GM23338 (cell line): ENCODE results near the gene ATF3. TPM values are rescaled to one million over a fixed set of nuclear protein-coding genes. Genes with fewer than 3 reads are reported as not detected.

Source experiments
- ATAC-seq: fragments of 200-7000 bp; cut with Tn5 transposase; 3 replicates; pipeline ENCODE4 v1.9.1; 2020
- DNase-seq: peaks from one replicate; pipeline ENCODE4 v3.0.0-alpha.2; 2015; ENCODE audit warnings: low spot score
- H2AFZ ChIP-seq: fragments of 200-600 bp; sonication (generic); 2 replicates; pipeline ENCODE4 v1.8.0; 2016; ENCODE audit warnings: antibody characterized with exemption, mild to moderate bottlenecking, moderate library complexity
- H3F3A ChIP-seq: fragments of 200-600 bp; sonication (generic); replicated peaks from 2 replicates; pipeline ENCODE4 v1.8.0; 2017; ENCODE audit warnings: antibody characterized with exemption, mixed run types, low read depth
- H3K27ac ChIP-seq: fragments of 200-600 bp; sonication (generic); 2 replicates; pipeline ENCODE4 v1.6.1; 2016; ENCODE audit warnings: low read depth
- H3K27me3 ChIP-seq: fragments of 200-600 bp; sonication (generic); 2 replicates; pipeline ENCODE4 v1.8.0; 2016; ENCODE audit warnings: mild to moderate bottlenecking, mixed run types, moderate library complexity; ENCODE audit not compliant: insufficient read depth
- H3K36me3 ChIP-seq: fragments of 200-600 bp; sonication (generic); 2 replicates; pipeline ENCODE4 v1.8.0; 2016; ENCODE audit warnings: mild to moderate bottlenecking; ENCODE audit not compliant: insufficient read depth
- H3K4me1 ChIP-seq: fragments of 200-600 bp; sonication (generic); 2 replicates; pipeline ENCODE4 v1.8.0; 2016; ENCODE audit warnings: mild to moderate bottlenecking, moderate library complexity; ENCODE audit not compliant: insufficient read depth
- H3K4me2 ChIP-seq: fragments of 200-600 bp; sonication (generic); 2 replicates; pipeline ENCODE4 v1.7.1; 2017; ENCODE audit warnings: mixed run types
- H3K4me3 ChIP-seq: fragments of 200-600 bp; sonication (generic); 2 replicates; pipeline ENCODE4 v1.6.1; 2016; ENCODE audit warnings: mixed run types
- H3K79me2 ChIP-seq: fragments of 200-600 bp; sonication (generic); replicated peaks from 2 replicates; pipeline ENCODE4 v1.8.0; 2017; ENCODE audit warnings: mild to moderate bottlenecking; ENCODE audit not compliant: insufficient read depth
- H3K9me2 ChIP-seq: fragments of 200-600 bp; sonication (generic); 2 replicates; pipeline ENCODE4 v1.8.0; 2017; ENCODE audit not compliant: insufficient read depth
- H4K20me1 ChIP-seq: fragments of 200-600 bp; sonication (generic); replicated peaks from 2 replicates; pipeline ENCODE4 v1.8.0; 2017; ENCODE audit warnings: mild to moderate bottlenecking; ENCODE audit not compliant: insufficient read depth
- H3K27ac Mint-ChIP-seq: 2 replicates; pipeline ENCODE4 v1.8.0; 2020; ENCODE audit warnings: inconsistent platforms, mild to moderate bottlenecking, moderate library complexity, mixed read lengths
- H3K27me3 Mint-ChIP-seq: 3 replicates; pipeline ENCODE4 v1.8.0; 2022; ENCODE audit warnings: low read depth, mild to moderate bottlenecking, moderate library complexity, mixed read lengths, inconsistent platforms; ENCODE audit not compliant: insufficient read depth, poor library complexity
- H3K36me3 Mint-ChIP-seq: 3 replicates; pipeline ENCODE4 v1.8.0; 2021; ENCODE audit warnings: low read depth, mild to moderate bottlenecking, inconsistent platforms, moderate library complexity, mixed read lengths
- H3K4me1 Mint-ChIP-seq: 3 replicates; pipeline ENCODE4 v1.8.0; 2020; ENCODE audit warnings: mild to moderate bottlenecking, inconsistent platforms, mixed read lengths
- H3K4me3 Mint-ChIP-seq: 3 replicates; pipeline ENCODE4 v1.8.0; 2021; ENCODE audit warnings: moderate library complexity, mild to moderate bottlenecking, inconsistent platforms, mixed read lengths
- H3K9me3 Mint-ChIP-seq: 3 replicates; pipeline ENCODE4 v1.8.0; 2020; ENCODE audit warnings: moderate library complexity, mild to moderate bottlenecking, inconsistent platforms, mixed read lengths
- CREB1 ChIP-seq: fragments of 250-450 bp; sonication (Bioruptor Pico); IDR thresholded peaks from 2 replicates; pipeline ENCODE4 v1.5.0; 2020; ENCODE audit warnings: low read depth, mild to moderate bottlenecking, moderate library complexity
- ETS1 ChIP-seq: IDR thresholded peaks from 2 replicates; pipeline ENCODE4 v1.6.1; 2016; ENCODE audit warnings: antibody characterized with exemption
- EZH2 ChIP-seq: fragments of 200-600 bp; sonication (generic); IDR thresholded peaks from one replicate; pipeline ENCODE4 v1.8.0; 2017; ENCODE audit warnings: antibody characterized with exemption, mild to moderate bottlenecking, low read depth; ENCODE audit not compliant: unreplicated experiment
- EZH2phosphoT487 ChIP-seq: fragments of 200-600 bp; sonication (generic); IDR thresholded peaks from one replicate; pipeline ENCODE4 v1.8.1; 2018; ENCODE audit warnings: antibody characterized with exemption; ENCODE audit not compliant: unreplicated experiment
- JUNB ChIP-seq: IDR thresholded peaks from one replicate; pipeline ENCODE4 v1.6.1; 2016; ENCODE audit warnings: antibody characterized with exemption; ENCODE audit not compliant: unreplicated experiment
- NANOG ChIP-seq: IDR thresholded peaks from 2 replicates; pipeline ENCODE4 v1.6.1; 2016; ENCODE audit warnings: antibody characterized with exemption, borderline replicate concordance
- POLR2AphosphoS5 ChIP-seq: IDR thresholded peaks from 2 replicates; pipeline ENCODE4 v1.6.1; 2016; ENCODE audit warnings: antibody characterized with exemption, low read depth
- STAT1 ChIP-seq: IDR thresholded peaks from one replicate; pipeline ENCODE4 v1.6.1; 2016; ENCODE audit warnings: antibody characterized with exemption; ENCODE audit not compliant: unreplicated experiment
- ZNF114 ChIP-seq: fragments of 250-450 bp; sonication (Bioruptor Pico); IDR thresholded peaks from 2 replicates; pipeline ENCODE4 v1.5.0; 2020; ENCODE audit warnings: mild to moderate bottlenecking, moderate library complexity
- ZNF331 ChIP-seq: fragments of 250-450 bp; sonication (Bioruptor Pico); IDR thresholded peaks from 2 replicates; pipeline ENCODE4 v1.5.0; 2020; ENCODE audit warnings: low read depth, mild to moderate bottlenecking, moderate library complexity
- polyA plus RNA-seq: library from polyadenylated mRNA; unstranded; fragments of >200 nt; fragmentation: Nextera tagmentation; extraction: Ambion mirVana; gene quantifications from 2 replicates; pipeline ENCODE4 v1.2.1, GENCODE V29; 2016
- total RNA-seq: library from RNA; depleted of rRNA; stranded (reverse); fragments of >200 nt; shearing (Covaris generic); gene quantifications from 2 replicates; pipeline ENCODE4 v1.2.3, GENCODE V29; 2014
- TF ChIP-seq, protein P1 (sequence below), 2 experiments: fragments of 200-600 bp in 1 of 2; sonication (generic) in 1 of 2; conservative IDR thresholded peaks; 2 replicates each; pipeline versions ENCODE4 v1.5.1 to v1.6.1; 2016 to 2017; ENCODE audit warnings: antibody characterized with exemption in 2 of 2, low read depth in 2 of 2, mild to moderate bottlenecking in 2 of 2, moderate library complexity in 1 of 2
- TF ChIP-seq, protein P2 (sequence below): fragments of 250-450 bp; sonication (Bioruptor Pico); IDR thresholded peaks from 2 replicates; pipeline ENCODE4 v1.5.0; 2020; ENCODE audit warnings: mild to moderate bottlenecking, moderate library complexity
- TF ChIP-seq, protein P3 (sequence below): IDR thresholded peaks from one replicate; pipeline ENCODE4 v1.6.1; 2018; ENCODE audit warnings: antibody characterized with exemption; ENCODE audit not compliant: unreplicated experiment

Gene ATF3
- total and polyA plus RNA-seq, 2 experiments from 2014 or later = 12.6 to 17.2 TPM

DNA sequence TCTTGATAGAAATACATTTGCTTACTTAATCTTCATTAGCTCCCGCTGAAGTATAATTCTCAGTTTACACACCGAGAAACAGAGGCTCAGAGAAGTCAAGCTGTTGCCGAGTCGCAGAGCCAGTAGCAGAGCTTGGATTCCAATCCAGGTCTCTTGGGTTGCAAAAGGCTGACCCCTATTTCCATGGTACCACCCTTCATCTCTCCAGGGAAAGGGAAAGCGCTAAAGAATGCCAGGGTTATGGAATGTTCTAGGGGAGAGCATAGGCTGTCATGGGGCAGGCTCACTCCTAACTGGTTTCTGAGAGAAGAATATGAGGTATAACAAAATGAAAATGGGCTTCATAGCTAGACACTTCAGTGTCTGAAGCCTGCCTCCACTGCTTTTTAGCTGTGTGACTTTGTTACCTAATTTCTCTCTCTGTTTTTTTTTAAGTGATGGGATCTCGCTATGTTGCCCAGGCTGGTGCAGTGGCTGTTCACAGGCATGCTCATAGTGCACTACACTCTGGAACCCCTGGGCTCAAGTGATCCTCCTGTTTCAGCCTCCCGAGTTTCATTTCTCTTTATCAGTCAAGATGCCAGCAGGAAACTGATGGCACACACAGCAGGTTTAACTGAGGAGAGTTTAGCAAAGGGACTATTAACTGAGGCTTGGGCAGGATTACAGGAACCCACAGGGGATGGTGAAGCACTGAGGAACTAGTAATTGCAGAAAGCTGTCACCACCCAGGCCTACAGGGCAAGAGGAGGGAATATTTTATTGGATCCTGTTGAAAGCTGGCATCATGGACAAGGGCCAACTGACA lies 25.5 kb upstream of the ATF3 start:
- H3K27ac ChIP-seq = no peak overlapping the region
- H3K4me1 ChIP-seq = peaks cover 6% of the 10 kb centered on the region; the same call in 1 of the 2 replicates
- no peaks in the 10 kb centered on the region; the same call in 2 of the 3 replicates for H3K9me3 Mint-ChIP-seq
- no peak overlapping the region for H3K4me3 ChIP-seq
- H3K27me3 ChIP-seq = no peaks in the 10 kb centered on the region
- no peak overlapping the region for H3K27ac Mint-ChIP-seq
- no peaks in the 10 kb centered on the region for H3K36me3 ChIP-seq
- ATAC-seq (no peak), DNase-seq (no peak)
- H2AFZ ChIP-seq = peak overlapping the region; percentile 87
- no peak for TF ChIP-seq JUNB
- TF ChIP-seq ZNF331 (CRISPR knock-in tag) = no peak
- TF ChIP-seq, protein P1, sequence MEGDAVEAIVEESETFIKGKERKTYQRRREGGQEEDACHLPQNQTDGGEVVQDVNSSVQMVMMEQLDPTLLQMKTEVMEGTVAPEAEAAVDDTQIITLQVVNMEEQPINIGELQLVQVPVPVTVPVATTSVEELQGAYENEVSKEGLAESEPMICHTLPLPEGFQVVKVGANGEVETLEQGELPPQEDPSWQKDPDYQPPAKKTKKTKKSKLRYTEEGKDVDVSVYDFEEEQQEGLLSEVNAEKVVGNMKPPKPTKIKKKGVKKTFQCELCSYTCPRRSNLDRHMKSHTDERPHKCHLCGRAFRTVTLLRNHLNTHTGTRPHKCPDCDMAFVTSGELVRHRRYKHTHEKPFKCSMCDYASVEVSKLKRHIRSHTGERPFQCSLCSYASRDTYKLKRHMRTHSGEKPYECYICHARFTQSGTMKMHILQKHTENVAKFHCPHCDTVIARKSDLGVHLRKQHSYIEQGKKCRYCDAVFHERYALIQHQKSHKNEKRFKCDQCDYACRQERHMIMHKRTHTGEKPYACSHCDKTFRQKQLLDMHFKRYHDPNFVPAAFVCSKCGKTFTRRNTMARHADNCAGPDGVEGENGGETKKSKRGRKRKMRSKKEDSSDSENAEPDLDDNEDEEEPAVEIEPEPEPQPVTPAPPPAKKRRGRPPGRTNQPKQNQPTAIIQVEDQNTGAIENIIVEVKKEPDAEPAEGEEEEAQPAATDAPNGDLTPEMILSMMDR (conservative IDR thresholded peaks at IDR 0.05; ENCODE audit: low read depth in 2 of 2) = no peak
- TF ChIP-seq NANOG = no peak
- no peak for TF ChIP-seq POLR2AphosphoS5
- TF ChIP-seq ETS1 = no peak
- TF ChIP-seq, protein P2, sequence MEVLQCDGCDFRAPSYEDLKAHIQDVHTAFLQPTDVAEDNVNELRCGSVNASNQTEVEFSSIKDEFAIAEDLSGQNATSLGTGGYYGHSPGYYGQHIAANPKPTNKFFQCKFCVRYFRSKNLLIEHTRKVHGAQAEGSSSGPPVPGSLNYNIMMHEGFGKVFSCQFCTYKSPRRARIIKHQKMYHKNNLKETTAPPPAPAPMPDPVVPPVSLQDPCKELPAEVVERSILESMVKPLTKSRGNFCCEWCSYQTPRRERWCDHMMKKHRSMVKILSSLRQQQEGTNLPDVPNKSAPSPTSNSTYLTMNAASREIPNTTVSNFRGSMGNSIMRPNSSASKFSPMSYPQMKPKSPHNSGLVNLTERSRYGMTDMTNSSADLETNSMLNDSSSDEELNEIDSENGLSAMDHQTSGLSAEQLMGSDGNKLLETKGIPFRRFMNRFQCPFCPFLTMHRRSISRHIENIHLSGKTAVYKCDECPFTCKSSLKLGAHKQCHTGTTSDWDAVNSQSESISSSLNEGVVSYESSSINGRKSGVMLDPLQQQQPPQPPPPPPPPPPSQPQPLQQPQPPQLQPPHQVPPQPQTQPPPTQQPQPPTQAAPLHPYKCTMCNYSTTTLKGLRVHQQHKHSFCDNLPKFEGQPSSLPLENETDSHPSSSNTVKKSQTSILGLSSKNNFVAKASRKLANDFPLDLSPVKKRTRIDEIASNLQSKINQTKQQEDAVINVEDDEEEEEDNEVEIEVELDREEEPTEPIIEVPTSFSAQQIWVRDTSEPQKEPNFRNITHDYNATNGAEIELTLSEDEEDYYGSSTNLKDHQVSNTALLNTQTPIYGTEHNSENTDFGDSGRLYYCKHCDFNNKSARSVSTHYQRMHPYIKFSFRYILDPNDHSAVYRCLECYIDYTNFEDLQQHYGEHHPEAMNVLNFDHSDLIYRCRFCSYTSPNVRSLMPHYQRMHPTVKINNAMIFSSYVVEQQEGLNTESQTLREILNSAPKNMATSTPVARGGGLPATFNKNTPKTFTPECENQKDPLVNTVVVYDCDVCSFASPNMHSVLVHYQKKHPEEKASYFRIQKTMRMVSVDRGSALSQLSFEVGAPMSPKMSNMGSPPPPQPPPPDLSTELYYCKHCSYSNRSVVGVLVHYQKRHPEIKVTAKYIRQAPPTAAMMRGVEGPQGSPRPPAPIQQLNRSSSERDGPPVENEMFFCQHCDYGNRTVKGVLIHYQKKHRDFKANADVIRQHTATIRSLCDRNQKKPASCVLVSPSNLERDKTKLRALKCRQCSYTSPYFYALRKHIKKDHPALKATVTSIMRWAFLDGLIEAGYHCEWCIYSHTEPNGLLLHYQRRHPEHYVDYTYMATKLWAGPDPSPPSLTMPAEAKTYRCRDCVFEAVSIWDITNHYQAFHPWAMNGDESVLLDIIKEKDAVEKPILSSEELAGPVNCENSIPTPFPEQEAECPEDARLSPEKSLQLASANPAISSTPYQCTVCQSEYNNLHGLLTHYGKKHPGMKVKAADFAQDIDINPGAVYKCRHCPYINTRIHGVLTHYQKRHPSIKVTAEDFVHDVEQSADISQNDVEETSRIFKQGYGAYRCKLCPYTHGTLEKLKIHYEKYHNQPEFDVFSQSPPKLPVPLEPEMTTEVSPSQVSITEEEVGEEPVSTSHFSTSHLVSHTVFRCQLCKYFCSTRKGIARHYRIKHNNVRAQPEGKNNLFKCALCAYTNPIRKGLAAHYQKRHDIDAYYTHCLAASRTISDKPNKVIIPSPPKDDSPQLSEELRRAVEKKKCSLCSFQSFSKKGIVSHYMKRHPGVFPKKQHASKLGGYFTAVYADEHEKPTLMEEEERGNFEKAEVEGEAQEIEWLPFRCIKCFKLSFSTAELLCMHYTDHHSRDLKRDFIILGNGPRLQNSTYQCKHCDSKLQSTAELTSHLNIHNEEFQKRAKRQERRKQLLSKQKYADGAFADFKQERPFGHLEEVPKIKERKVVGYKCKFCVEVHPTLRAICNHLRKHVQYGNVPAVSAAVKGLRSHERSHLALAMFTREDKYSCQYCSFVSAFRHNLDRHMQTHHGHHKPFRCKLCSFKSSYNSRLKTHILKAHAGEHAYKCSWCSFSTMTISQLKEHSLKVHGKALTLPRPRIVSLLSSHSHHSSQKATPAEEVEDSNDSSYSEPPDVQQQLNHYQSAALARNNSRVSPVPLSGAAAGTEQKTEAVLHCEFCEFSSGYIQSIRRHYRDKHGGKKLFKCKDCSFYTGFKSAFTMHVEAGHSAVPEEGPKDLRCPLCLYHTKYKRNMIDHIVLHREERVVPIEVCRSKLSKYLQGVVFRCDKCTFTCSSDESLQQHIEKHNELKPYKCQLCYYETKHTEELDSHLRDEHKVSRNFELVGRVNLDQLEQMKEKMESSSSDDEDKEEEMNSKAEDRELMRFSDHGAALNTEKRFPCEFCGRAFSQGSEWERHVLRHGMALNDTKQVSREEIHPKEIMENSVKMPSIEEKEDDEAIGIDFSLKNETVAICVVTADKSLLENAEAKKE (CRISPR knock-in tag) = no peak
- TF ChIP-seq EZH2 = no peak
- no peak for TF ChIP-seq STAT1
- no peak for TF ChIP-seq EZH2phosphoT487
- TF ChIP-seq, protein P3, sequence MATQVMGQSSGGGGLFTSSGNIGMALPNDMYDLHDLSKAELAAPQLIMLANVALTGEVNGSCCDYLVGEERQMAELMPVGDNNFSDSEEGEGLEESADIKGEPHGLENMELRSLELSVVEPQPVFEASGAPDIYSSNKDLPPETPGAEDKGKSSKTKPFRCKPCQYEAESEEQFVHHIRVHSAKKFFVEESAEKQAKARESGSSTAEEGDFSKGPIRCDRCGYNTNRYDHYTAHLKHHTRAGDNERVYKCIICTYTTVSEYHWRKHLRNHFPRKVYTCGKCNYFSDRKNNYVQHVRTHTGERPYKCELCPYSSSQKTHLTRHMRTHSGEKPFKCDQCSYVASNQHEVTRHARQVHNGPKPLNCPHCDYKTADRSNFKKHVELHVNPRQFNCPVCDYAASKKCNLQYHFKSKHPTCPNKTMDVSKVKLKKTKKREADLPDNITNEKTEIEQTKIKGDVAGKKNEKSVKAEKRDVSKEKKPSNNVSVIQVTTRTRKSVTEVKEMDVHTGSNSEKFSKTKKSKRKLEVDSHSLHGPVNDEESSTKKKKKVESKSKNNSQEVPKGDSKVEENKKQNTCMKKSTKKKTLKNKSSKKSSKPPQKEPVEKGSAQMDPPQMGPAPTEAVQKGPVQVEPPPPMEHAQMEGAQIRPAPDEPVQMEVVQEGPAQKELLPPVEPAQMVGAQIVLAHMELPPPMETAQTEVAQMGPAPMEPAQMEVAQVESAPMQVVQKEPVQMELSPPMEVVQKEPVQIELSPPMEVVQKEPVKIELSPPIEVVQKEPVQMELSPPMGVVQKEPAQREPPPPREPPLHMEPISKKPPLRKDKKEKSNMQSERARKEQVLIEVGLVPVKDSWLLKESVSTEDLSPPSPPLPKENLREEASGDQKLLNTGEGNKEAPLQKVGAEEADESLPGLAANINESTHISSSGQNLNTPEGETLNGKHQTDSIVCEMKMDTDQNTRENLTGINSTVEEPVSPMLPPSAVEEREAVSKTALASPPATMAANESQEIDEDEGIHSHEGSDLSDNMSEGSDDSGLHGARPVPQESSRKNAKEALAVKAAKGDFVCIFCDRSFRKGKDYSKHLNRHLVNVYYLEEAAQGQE = no peak
- TF ChIP-seq CREB1 = no peak
- no peak for TF ChIP-seq ZNF114 (CRISPR knock-in tag)
- H3K9me2 ChIP-seq = no peaks in the 10 kb centered on the region
- H4K20me1 ChIP-seq = no peaks in the 10 kb centered on the region
- H3K79me2 ChIP-seq = no peaks in the 10 kb centered on the region
- peaks cover 15% of the 10 kb centered on the region for H3K4me1 Mint-ChIP-seq
- peaks cover 3% of the 10 kb centered on the region for H3K27me3 Mint-ChIP-seq
- no peaks in the 10 kb centered on the region for H3F3A ChIP-seq
- no peak overlapping the region for H3K4me3 Mint-ChIP-seq
- H3K36me3 Mint-ChIP-seq = no peaks in the 10 kb centered on the region
- H3K4me2 ChIP-seq = no peak overlapping the region
